ENCODE measurements around the gene CFAP100. TPM values are rescaled to one million over a fixed set of nuclear protein-coding genes. Genes with fewer than 3 reads are reported as not detected.

Gene CFAP100
- total RNA-seq, 3 donors from 2014 or later = not detected

DNA sequence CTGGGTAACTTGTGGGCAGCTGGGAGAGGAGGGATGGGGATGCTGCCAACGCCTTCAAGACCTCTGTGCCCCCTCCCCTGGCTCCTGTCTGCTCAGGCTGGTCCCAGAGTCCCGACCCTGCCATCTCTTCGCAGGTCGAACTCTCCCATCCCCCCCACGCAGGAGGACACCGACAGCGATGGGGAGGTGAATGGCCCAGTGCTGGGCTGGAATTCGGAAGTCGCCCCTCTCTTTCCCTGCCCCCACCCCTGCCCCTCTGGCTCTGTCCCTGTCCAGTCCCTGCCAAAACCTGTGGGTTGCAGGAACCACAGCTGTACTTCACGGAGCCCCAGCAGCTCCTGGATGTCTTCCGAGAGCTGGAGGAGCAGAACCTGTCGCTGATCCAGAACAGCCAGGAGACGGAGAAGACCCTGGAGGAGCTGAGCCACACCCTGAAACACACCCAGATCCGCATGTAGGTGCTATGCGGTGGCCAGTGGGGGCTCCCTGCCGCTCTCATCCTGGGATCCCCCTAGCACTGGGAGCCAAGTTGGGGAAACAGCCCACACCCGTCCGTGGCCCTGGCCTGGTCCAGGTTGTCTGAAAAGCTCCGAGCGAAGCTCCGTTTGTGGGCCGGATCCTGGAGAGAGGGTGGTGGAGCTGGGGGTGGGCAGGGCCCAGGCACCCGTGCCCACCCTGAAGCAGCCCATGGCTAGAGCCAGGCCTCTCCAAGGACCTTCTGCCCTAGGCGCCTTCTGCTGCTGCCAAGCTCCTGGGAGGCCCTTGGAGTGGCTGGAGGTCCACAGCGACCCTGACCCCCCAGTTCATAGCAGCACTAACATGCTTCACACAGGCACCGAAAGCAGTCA is 28.7 kb downstream of the CFAP100 start:
- DNase-seq = no peak
- no peak for TF ChIP-seq CTCF (IDR thresholded peaks at IDR 0.05)
- H3K4me3 ChIP-seq = no peak overlapping the region
- H3K36me3 ChIP-seq (ENCODE audit: low read depth) = no peaks in the 10 kb centered on the region
- no peak for ATAC-seq
- intact Hi-C loops (cut with DNase I, micrococcal nuclease) = no loop called here
- peaks cover 12% of the 10 kb centered on the region for H3K9me3 ChIP-seq
- H3K4me1 ChIP-seq (ENCODE audit: low read depth) = no peaks in the 10 kb centered on the region

DNA sequence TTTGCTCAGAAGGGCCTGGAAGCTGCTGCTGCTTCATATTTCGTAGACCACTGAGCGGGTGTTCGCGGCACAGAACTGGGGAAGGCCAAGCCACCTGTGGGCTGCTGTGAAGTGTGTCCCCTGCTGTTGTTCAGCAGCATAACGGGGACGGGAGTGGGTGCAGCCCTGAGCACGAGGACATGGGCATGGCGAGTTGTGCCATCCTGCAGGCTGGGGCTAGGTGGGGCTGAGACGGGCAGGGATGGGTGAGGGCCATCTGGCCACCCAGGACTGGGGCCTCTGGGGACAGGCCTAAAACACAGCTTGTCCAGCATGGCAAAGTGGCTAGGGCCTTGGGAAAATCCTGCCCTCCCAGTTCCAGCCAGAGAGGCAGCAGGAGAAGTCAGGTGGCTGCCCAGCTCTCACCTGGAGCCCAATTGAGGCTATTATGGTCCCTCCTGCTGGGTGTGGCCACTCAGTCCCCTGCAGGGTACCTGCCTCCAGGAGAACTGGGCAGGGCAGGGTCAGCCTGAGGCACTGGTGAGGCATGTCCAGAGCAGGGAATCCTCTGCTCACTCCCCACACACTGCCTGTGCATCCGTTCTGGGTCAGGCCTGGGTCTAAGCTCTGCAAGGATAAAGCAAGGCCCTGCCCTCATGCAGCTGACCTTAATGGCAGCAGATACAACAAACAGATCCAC is 29.5 kb downstream of the CFAP100 start:
- H3K9me3 ChIP-seq = peaks cover 12% of the 10 kb centered on the region
- no peaks in the 10 kb centered on the region for H3K4me1 ChIP-seq (ENCODE audit: low read depth)
- TF ChIP-seq CTCF (IDR thresholded peaks at IDR 0.05) = no peak
- intact Hi-C loops (cut with DNase I, micrococcal nuclease) = no loop called here
- H3K4me3 ChIP-seq = no peak overlapping the region
- peak; percentile 22 for ATAC-seq
- no peak for DNase-seq
- H3K36me3 ChIP-seq (ENCODE audit: low read depth) = no peaks in the 10 kb centered on the region

DNA sequence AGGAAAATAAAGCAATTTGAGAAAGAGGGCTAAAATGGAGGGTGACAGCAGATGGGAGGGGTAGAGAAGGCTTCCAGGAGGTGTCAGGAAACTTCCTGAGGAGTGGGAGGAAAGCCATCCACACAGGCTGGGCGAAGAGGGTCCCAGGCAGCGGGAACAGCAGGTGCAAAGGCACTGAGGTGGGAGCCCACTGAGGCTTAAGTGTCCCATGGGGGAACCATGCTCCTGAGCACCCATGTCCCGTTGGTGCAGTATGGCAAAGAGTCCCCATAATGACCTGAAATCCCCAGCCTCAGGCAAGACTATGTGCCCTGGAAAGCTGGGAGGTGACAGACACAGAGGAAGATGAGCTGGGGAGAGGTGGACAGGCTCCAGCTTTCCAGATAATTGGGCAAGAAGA is 30.0 kb downstream of the CFAP100 start:
- Histone ChIP-seq H3K4me1 (ENCODE audit: low read depth) (no peaks in the 10 kb centered on the region), H3K4me3 (no peak overlapping the region), H3K9me3 (peaks cover 12% of the 10 kb centered on the region), H3K36me3 (ENCODE audit: low read depth) (no peaks in the 10 kb centered on the region)
- DNase-seq (no peak), ATAC-seq (no peak)
- TF ChIP-seq CTCF (IDR thresholded peaks at IDR 0.05) = no peak
- intact Hi-C loops (cut with DNase I, micrococcal nuclease) = no loop called here

GRCh38 chr3:126431103-126431534 is 36.4 kb downstream of the CFAP100 start:
- ATAC-seq (no peak), DNase-seq (no peak)
- Histone ChIP-seq H3K4me3 (no peak overlapping the region), H3K36me3 (ENCODE audit: low read depth) (no peaks in the 10 kb centered on the region), H3K9me3 (peaks cover 10% of the 10 kb centered on the region), H3K4me1 (ENCODE audit: low read depth) (no peaks in the 10 kb centered on the region)
- intact Hi-C loops (cut with DNase I, micrococcal nuclease) = no loop called here
- TF ChIP-seq CTCF (IDR thresholded peaks at IDR 0.05) = no peak

GRCh38 chr3:126432361-126433104 is 37.8 kb downstream of the CFAP100 start:
- H3K4me1 ChIP-seq (ENCODE audit: low read depth) = no peaks in the 10 kb centered on the region
- H3K9me3 ChIP-seq = no peaks in the 10 kb centered on the region
- no peaks in the 10 kb centered on the region for H3K36me3 ChIP-seq (ENCODE audit: low read depth)
- TF ChIP-seq CTCF (IDR thresholded peaks at IDR 0.05) = no peak
- H3K4me3 ChIP-seq = no peak overlapping the region
- intact Hi-C loops (cut with DNase I, micrococcal nuclease) = no loop called here
- no peak for ATAC-seq
- DNase-seq = no peak

Measured in mucosa of descending colon (tissue), 3 donors.